Measurements from ENCODE around the gene RPL27A.
A peak's percentile ranks its signal among the peaks of the same experiment; 100 is the strongest.

RPL27A gene

DNA sequence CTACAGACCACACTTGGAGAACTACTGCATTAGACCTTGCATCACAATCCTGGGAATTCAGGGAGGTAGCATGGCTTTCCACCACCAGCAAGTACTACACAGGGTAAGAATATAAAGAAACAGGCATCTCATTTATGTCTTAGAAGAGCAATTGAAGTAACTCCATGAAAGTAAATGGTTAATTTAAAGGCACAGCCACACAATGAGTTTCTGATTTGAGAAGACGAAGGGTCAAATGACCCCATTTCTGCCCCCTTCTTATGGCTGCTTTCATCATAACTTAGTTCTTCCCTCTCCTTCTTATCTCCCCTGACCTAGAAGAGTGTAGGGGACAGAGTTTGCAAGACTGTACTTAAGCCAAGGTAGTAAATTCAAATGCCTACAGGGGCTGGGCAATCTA, 6.1 kb upstream of the RPL27A start:
- no peak for DNase-seq

DNA sequence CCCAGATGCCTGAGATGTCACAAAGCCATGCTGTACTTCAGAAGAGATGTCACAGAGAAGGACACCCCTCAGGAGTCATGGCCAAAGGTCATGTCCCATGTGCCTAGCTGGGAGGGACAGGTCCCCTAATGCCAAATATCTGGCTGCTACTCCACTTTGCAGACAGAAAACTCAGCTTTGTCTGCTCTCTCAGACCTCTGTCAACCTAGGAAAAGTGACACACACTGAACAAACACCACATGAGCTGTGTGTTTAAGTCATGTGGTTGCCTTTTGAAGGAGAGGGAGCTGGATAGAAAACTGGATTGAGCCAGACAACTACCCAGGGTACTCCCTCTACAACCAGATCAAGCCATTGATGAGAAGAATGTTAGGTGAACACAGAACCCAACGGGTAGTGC, 3.6 kb upstream of the RPL27A start:
- no peak for DNase-seq

DNA sequence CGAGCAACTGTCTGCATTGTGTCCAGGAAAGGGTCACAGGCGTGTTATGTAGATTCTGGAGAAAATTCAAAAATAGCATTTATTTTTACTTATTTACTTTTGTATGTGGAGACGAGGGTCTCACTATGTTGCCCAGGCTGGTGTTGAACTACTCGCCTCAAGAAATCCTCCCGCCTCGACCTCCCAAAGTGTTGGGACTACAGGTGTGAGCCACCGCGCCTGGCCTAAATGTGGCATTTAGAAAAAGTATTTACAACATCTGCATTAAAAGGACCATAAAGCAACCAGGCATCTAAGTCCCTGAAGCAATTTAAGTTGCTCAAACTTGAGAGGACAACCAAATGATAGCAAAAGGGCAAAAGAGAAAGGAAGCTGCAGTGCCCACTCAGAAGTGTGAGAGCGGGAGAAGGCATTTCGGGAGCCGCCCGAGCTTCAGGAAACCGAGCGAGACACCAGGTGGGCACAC, 722 bp upstream of the RPL27A start:
- no peak for DNase-seq

DNA sequence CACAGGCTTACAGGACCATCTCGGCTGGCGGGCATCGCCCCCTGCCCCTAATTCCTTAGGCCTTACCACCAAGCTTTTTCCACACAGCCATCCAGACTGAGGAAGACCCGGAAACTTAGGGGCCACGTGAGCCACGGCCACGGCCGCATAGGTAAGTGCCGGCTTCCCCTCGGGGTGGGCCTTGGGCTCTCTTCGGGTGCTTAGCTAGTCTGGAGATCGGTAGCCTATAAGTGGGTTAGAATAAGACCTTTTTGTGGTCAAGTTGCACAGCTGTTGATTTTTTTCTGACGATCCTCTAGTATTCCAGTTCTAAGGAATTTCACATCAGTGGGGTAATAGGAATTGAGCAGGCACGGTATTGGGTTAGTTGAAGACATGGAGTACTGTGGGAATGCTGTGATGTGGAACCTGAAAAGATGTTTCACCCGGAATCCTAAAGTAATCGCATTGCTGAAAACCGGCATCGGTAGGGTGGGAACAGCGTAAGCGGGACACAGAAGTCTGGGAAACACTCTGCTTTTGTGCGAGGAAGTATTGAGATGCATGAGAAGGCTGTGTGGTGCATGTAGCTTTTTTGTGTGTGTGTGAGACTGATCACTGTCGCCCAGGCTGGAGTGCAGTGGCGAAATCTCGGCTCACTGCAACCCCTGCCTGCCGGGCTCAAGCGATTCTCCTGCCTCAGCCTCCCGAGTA, 669 bp downstream of the RPL27A start:
- peak in 1 of 4 experiments; percentile 50 for DNase-seq

DNA sequence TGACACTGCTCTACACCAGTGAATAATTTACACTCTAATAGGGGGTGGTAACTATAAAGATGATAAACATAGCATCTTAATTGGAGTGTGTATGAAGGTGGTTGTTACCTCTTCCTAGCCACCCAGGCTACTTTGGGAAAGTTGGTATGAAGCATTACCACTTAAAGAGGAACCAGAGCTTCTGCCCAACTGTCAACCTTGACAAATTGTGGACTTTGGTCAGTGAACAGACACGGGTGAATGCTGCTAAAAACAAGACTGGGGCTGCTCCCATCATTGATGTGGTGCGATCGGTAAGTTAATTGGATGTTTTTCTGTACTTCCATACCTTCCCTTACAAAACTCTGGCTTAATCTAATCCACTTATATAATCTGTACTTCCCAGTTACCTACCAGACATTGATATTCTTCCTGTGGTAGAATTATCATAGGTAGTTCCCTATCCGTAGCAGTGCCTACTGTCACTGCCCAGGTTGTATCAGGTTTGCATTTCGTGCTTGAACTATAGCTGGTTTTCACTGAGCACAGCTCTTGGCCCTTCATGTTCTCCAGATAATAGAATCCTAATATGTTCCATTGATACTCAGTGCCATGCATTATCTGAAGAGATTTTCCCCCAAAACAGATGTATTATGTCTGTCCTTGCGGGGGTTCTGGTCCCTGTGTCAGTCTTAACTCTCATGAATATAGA, 2.2 kb downstream of the RPL27A start:
- no peak for DNase-seq

DNA sequence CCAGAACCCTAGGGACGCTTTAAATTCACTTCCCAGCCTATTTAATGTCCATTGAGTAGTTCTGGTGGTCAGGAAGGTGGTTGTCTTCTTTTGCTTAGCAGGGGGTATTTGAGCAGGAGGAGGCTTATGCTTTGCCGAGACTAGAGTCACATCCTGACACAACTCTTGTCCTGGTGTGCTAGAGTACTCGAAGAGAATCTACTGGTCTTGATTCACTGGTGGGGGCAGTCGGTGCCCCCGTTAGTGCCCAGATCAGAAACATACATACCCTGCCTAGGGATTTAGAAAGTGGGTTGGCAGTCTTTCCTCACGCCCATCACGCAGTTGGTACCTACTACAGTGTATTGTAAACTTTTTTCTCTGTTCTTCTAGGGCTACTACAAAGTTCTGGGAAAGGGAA, 2.7 kb downstream of the RPL27A start:
- DNase-seq = no peak

DNA sequence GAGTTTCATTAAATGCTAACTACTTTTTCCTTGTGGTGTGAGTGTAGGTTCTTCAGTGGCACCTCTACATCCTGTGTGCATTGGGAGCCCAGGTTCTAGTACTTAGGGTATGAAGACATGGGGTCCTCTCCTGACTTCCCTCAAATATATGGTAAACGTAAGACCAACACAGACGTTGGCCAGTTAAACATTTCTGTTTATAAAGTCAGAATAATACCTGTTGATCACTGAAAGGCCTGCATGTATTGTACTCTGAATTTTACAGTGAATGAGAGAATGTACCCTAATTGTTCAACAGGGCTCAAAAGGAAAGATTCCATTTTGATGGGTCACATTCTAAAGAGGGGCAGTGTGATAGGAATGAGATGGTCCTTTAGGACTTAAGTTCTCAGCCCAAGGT, 3.2 kb downstream of the RPL27A start:
- no peak for DNase-seq

DNA sequence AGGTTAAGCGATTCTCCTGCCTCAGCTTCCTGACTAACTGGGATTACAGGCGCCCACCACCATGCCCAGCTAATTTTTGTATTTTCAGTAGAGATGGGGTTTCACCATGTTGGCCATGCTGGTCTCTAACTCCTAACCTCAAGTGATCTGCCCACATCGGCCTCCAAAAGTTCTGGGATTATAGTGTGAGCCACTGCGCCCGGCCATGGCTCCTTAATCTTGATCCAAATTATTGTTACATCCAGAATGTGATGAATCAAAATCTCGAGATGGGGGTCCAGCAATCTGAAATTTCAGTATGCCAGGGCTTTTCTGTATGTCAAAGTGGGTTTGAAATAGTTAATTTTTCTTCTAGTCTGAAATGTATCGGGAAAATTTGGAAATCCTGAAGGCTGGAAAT, 3.7 kb downstream of the RPL27A start:
- no peak for DNase-seq

DNA sequence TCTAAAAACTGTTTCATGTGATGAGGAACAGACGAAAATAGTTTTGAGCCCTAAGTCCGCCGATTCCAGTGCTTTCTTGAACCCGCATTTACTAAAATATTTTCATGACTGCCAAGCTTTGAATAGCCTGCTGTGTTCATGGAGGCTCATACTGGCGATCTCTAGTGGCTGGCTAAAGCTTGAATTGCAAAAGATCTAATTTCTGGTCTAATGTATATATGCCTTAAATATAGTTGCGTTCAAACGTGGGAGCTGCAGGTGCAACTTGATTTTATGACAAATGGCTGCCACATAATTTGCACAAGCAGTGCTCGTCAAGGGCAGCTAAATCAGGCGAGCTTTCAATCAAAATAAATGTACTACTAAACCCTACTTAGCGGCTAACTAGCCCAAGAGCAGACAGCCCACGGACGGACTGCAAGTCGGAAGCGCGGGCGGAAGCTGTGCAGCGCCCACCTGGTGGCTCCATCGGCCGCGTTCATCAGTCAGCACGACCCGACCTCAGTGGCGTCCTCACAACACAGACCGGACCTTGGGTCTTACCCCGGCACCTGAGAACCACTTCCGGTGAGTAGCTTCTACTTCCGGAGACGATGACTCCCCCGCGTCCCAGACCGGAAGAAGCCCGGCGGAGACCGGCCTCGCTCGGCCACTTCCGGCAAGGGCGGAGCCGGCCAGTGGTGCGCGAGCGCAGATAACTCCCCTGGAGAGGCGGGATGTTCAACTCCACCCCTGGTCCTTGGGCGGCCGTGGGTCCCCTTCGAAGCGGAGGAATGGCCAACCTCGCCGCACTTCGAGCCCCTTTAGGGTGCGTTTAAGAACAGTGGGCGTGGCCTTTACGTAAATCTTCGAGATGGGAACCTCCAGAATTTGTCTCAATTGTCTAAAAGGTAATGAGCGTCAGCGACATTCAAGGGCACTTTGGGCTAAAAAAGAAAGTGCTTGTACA, 6.1 kb downstream of the RPL27A start:
- peak; percentile 62 to 72 (median 66) for DNase-seq

DNA sequence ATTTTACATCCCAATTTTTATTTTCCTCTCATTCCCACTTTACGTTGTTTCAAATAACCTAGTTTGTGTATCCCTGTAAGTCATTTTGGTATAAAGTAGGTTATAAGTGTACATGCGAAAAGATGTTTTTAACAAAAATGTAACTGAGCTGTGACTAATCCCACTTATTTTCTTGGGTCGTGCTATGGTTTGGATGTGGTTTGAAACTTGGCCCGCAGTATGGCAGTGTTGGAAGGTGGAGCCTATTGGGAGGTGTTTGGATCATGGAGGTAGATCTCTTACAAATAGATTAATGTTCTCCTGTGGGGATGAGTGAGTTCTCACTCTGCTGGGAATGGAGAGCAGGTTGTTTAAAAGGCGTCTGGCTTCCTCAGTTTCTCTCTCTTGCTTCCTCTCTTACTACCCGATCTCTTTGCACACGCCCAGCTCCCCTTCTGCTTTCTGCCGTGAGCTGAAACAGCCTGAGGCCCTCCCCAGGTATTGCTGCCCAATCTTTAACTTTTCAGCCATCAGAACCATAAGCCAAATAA, 7.2 kb downstream of the RPL27A start:
- DNase-seq = no peak

DNA sequence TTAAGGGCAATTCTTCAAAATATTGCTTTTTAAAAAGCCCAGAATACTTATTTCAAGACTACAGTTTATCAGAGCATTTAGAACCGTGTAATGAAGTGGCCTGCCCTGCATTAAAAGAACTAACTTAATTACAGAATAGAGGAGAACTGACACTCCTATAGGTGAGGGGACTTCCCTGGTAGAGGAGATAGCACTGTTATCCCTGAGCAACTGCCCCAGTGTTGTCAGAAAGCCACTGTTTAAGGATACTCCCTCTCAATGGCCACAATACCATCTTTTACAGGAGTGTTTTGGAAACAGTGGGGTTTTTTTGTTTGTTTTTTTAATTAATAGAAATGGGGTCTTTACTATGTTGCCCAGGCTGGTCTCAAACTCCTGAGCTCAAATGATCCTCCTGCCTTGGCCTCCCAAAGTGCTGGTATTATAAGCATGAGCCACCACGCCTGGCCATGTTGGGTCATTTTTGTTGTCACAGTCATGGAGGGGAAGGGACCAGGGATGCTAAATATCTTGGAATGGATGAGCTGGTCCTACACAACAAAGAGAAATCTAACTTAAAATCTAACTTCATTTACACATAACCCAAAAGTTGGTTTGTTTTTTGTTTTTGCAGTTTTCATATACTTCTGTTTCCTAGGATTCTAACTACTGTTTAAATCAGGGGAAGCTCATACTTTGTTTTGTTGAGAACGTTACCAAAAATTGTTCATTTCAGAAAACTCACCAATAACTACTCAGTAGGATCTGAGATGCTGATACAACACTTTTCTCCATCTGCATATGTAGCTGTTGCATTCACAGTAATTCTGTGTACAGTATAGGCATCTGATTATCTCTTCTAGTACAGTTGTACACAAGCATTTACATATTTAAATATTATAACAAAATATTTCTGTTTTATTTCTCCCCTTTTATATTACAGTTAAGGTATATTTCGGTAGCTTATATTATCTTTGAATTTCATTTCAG, 8.1 kb downstream of the RPL27A start:
- DNase-seq = no peak

DNA sequence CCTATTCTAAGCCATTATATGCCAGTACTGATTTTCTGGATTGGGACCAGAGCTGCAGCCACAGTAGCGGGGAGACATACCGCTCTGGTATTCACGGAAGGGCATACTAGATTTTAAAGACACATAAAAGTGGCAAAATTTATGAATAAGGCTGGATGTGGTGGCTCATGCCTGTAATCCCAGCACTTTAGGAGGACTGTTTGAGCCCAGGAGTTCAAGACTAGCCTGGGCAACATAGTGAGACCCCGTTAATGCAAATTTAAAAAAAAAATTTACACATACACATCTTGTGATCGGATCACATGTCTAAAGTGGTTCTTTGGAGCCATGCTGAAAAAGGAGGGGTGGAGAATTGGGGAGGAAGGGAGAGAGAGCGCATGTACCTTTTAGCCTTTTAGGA, 9.0 kb downstream of the RPL27A start:
- no peak for DNase-seq

DNA sequence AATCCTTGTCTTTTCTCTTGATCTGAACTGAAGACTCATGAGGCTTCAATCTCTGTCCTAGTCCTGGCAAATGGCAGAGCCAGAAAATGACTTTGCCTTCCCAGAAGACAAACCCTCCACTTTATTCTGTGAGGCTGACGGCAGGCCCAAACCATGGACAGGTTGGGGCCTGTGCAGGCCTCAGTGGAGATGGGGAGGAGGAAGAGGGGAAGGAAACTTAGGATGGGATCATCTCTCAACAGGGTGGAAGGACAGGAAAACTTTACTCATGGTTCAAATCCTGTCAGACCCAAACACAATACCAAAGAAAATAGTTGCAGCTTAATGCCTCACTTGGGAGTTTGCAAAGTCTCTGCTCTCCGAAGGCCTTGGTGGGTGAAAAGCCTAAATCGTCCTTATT, 9.8 kb downstream of the RPL27A start:
- no peak for DNase-seq

DNA sequence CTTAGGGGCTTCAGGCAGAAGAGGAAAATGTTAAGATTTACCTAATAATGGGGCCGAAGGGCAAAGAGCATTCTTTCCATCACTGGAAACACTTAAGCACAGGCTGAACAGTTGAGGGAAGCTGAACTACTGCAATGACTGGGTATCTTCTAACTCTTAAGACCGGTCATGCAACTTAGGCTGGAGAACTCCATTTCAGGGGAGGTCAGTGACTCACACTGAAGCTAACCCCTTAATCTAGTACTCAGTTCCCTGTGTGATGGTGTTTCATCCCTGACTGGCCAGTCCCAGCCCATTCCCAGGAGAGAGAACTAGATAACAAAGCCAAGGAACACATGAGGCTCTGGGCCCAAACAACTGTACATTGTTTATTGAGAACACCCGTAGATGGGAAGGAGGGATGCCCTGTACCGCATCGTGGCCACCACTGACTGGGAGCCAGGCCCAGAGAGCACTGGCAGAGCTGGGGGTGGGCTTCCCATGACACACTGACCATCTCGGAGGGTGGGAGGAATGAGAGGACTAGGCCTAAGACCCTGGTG, 10.5 kb downstream of the RPL27A start:
- no peak for DNase-seq

DNA sequence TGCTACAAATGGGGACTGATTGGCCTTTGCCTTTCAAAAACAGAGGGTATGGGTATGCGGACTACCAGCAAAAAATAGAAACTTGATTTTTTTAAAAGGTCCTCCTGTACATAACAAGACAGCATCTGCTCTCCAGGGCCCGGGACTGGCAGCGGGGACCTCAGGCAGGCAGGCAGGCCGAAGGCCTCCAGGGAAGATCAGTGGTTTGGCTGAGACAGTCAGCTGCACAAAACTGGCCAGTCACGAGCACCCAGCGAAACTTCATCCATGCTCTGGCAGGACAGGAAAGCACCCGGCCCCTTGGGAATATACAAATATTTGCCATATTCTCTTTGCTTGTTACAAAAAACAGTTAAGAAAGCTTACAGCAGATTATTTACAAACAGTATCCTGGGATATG, 11.0 kb downstream of the RPL27A start:
- no peak for DNase-seq

DNA sequence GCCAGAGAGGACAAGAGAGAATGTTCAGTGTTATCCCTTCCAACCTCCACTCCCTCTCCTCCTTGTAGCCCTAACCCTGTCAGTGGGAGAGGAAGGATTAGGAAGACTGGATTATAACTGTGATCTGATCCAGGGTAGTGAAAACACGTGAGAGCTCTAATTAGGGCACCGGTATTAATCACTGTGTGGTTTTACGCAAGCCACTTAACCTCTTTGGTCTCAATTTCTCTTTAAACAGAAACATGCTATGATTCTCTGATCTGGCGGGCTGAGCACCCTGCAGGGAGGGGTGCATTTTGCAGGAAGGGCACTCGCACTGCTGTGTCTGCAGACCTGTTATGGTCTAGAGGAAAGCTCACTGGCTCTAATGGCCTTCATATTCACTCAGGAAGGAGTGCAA, 11.5 kb downstream of the RPL27A start:
- no peak for DNase-seq

DNA sequence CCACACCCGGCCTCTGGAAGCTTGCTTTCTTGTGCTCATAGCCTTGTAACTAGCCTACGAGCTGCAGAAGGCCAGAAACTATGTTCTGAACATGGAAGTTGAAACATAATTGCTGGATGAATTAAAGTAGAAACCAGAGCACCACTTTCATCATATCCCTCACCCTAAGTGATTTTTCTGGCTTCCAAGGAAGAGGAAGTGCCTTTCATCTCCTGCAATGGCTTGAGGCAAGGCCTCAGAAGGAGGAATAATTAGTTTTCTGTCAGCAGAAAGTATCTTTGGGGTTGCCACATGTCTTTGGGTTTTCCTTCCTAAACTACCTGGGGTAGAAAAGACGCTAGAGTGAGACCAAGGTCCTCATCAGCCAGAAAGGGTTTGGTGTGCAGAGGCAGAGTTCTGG, 14.5 kb downstream of the RPL27A start:
- DNase-seq = no peak

DNA sequence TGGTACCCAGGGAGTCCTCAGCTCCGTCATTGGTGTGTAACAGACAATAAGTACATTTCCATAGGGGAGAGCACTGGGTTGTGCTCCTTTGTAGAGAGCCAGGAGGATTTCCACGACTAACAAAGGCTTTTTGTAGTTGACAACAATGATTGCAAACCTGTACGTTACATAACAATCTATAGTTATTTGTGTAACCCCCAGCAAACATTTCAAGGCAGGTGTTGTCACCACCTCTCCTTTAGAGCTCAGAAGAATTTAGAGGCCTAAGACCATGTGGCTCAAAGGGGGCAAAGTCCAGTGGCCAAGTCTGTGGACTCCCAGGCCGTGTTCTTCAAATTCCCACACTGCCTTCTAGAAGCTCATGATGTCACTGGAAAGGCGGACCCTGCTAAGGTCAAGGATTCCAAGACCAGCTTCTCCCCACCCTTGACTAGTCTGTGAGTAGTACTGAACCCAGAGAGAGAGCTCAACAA, 15.8 kb downstream of the RPL27A start:
- DNase-seq = no peak

DNA sequence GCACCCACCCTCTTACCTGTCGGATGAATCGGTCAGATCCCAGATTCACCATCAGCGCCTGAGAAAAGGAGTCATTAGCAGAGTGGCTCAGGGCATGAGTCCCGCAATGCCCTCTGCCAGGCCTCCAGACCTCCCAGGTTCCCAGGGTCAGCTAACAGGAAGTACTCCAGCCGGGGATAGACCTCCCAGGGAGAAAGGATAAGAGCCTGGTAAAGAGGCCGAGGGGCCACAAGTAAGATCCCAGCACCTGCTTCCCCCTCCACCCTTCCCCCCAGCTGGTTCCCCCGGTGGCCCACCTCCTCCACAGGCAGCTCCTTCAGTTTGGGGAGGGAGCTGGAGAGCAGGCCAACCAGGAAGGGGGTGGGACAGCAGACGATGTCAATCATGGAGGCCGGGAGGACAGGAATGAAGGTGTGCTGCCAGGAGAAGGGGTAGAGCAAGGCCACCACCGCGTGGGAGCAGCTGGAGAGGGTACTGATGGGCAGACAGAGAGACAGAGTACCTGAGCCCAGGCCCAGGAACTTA, 16.4 kb downstream of the RPL27A start:
- no peak for DNase-seq

DNA sequence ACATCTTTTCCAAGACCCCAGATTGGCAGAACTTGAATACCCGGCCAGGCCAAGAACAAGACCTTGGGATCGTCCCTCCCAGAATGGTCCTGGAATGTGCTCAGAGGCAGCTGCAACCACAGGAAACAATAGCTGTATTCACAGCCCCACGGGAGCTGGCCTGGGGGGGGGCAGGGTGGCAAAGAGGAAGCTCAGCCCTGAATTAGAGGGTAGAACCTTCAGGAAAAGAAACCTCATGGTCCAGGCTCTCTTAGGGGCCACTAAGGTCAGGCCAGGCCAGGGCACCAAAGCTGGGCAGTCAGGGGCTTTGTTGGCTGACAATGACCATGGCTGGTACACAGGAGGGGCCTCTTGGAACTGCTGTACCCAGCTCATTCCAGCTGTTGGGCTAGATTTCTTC, 17.3 kb downstream of the RPL27A start:
- no peak for DNase-seq

DNA sequence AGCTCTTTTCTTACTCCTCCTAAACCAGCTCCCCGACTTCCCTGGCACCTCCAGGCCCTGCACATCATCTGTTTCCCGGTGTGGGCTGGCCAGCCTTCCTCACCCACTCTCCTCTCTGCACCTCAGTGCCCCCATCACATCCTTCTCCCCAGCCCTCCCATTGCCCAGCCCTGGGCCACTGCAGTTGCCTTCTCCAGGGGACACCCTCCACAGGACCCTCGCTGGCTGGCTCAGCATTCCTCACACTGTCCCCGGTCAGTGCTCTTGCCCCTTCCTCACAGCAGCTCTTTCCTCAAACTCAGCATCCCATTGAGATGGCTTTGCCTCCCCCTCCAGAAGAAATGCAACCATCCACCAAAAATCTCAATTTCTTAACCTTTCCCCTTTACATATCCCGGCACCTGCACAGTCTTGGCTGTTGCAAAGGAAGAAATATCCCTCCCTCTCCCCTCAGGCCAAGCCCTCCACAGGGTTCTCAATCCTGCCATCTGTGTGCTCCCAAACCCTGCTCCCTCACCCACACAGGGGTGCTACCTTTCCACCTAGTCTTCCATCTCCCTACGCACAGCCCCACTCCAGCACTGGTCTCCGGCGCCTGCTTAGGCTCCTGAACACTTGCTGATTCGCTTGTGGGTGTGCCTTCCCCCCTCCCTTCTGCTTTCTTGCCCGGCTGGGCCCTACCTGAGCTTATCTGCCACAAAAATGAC, 19.5 kb downstream of the RPL27A start:
- no peak for DNase-seq
